ENCODE data around the gene LRP2. TPM values are rescaled to one million over a fixed set of nuclear protein-coding genes. Genes with fewer than 3 reads are reported as not detected.

LRP2 gene
- total and polyA plus RNA-seq, 10 of the 15 experiments (the other 5 are each of a cell fraction or from before 2014, with no cell fraction given), result 0.01 to 0.19 (median 0.06) TPM; not detected in 5

- TF ChIP-seq, protein P1, sequence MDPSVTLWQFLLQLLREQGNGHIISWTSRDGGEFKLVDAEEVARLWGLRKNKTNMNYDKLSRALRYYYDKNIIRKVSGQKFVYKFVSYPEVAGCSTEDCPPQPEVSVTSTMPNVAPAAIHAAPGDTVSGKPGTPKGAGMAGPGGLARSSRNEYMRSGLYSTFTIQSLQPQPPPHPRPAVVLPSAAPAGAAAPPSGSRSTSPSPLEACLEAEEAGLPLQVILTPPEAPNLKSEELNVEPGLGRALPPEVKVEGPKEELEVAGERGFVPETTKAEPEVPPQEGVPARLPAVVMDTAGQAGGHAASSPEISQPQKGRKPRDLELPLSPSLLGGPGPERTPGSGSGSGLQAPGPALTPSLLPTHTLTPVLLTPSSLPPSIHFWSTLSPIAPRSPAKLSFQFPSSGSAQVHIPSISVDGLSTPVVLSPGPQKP (IDR thresholded peaks at IDR 0.05; ENCODE audit: low read depth, low read length), result no peak
- TF ChIP-seq SMARCA5 (IDR thresholded peaks at IDR 0.05) (no peak), RELA (IDR thresholded peaks at IDR 0.05; ENCODE audit: borderline replicate concordance, partially characterized antibody) (no peak), CHD4 (IDR thresholded peaks at IDR 0.05) (no peak), RFX5 (IDR thresholded peaks at IDR 0.05; ENCODE audit: low read depth, low read length) (no peak), SPI1 (IDR thresholded peaks at IDR 0.05; ENCODE audit: borderline replicate concordance, insufficient read depth, low read depth, low read length) (no peak), IRF3 (IDR thresholded peaks at IDR 0.05) (no peak)
- TF ChIP-seq, protein P2, sequence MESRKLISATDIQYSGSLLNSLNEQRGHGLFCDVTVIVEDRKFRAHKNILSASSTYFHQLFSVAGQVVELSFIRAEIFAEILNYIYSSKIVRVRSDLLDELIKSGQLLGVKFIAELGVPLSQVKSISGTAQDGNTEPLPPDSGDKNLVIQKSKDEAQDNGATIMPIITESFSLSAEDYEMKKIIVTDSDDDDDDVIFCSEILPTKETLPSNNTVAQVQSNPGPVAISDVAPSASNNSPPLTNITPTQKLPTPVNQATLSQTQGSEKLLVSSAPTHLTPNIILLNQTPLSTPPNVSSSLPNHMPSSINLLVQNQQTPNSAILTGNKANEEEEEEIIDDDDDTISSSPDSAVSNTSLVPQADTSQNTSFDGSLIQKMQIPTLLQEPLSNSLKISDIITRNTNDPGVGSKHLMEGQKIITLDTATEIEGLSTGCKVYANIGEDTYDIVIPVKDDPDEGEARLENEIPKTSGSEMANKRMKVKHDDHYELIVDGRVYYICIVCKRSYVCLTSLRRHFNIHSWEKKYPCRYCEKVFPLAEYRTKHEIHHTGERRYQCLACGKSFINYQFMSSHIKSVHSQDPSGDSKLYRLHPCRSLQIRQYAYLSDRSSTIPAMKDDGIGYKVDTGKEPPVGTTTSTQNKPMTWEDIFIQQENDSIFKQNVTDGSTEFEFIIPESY (IDR thresholded peaks at IDR 0.05), result no peak
- TF ChIP-seq, protein P3, sequence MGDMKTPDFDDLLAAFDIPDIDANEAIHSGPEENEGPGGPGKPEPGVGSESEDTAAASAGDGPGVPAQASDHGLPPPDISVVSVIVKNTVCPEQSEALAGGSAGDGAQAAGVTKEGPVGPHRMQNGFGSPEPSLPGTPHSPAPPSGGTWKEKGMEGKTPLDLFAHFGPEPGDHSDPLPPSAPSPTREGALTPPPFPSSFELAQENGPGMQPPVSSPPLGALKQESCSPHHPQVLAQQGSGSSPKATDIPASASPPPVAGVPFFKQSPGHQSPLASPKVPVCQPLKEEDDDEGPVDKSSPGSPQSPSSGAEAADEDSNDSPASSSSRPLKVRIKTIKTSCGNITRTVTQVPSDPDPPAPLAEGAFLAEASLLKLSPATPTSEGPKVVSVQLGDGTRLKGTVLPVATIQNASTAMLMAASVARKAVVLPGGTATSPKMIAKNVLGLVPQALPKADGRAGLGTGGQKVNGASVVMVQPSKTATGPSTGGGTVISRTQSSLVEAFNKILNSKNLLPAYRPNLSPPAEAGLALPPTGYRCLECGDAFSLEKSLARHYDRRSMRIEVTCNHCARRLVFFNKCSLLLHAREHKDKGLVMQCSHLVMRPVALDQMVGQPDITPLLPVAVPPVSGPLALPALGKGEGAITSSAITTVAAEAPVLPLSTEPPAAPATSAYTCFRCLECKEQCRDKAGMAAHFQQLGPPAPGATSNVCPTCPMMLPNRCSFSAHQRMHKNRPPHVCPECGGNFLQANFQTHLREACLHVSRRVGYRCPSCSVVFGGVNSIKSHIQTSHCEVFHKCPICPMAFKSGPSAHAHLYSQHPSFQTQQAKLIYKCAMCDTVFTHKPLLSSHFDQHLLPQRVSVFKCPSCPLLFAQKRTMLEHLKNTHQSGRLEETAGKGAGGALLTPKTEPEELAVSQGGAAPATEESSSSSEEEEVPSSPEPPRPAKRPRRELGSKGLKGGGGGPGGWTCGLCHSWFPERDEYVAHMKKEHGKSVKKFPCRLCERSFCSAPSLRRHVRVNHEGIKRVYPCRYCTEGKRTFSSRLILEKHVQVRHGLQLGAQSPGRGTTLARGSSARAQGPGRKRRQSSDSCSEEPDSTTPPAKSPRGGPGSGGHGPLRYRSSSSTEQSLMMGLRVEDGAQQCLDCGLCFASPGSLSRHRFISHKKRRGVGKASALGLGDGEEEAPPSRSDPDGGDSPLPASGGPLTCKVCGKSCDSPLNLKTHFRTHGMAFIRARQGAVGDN (IDR thresholded peaks at IDR 0.05), result no peak
These were observed 245.3 kb downstream of the LRP2 start (continued) for GRCh38 chr2:169116993-169117392.

Measured in GM12878 (cell line).